MM.1S (cell line): Measurements from ENCODE around the gene OSBPL10.

Experiments used
- CTCF ChIP-seq: fragments of 300-600 bp; sonication (generic); IDR thresholded peaks from 2 replicates; pipeline ENCODE4 v1.5.1; 2016; ENCODE audit warnings: antibody characterized with exemption, low read length, mixed read lengths
- EZH2 ChIP-seq: fragments of 300-600 bp; sonication (generic); optimal IDR thresholded peaks from 2 replicates; pipeline ENCODE3; 2017; ENCODE audit warnings: low read depth, mild to moderate bottlenecking, antibody characterized with exemption, low read length, mixed read lengths
- EZH2phosphoT487 ChIP-seq: fragments of 300-600 bp; sonication (generic); IDR thresholded peaks from 2 replicates; pipeline ENCODE4 v1.6.1; 2018; ENCODE audit warnings: antibody characterized with exemption, low read length

- TF ChIP-seq CTCF (no peak), EZH2 (no peak), EZH2phosphoT487 (no peak)
Observed at GRCh38 chr3:31817411-31817966, 163.6 kb downstream of the OSBPL10 start.
